ENCODE results near the gene FAM131A.

The FAM131A gene

GRCh38 chr3:184352149-184352785 is 14.9 kb downstream of the FAM131A start:
- H3K4me3 ChIP-seq (ENCODE audit: low read depth, low read length), result no peak overlapping the region
- no peak for DNase-seq
- no peaks in the 10 kb centered on the region for H3K4me1 ChIP-seq
- no peaks in the 10 kb centered on the region for H3K9me3 ChIP-seq
- TF ChIP-seq CTCF (IDR thresholded peaks at IDR 0.05; ENCODE audit: low read depth, low read length), result no peak
- H3K36me3 ChIP-seq, result no peaks in the 10 kb centered on the region
- no peaks in the 10 kb centered on the region for H3K27me3 ChIP-seq

GRCh38 chr3:184352897-184353545 is 15.6 kb downstream of the FAM131A start:
- Histone ChIP-seq H3K4me3 (ENCODE audit: low read depth, low read length) (no peak overlapping the region), H3K27me3 (no peaks in the 10 kb centered on the region), H3K9me3 (no peaks in the 10 kb centered on the region), H3K36me3 (no peaks in the 10 kb centered on the region), H3K4me1 (no peaks in the 10 kb centered on the region)
- no peak for TF ChIP-seq CTCF (IDR thresholded peaks at IDR 0.05; ENCODE audit: low read depth, low read length)
- DNase-seq, result no peak

GRCh38 chr3:184353546-184353941 is 16.1 kb downstream of the FAM131A start:
- Histone ChIP-seq H3K36me3 (no peaks in the 10 kb centered on the region), H3K27me3 (no peaks in the 10 kb centered on the region), H3K4me3 (ENCODE audit: low read depth, low read length) (no peak overlapping the region), H3K9me3 (no peaks in the 10 kb centered on the region), H3K4me1 (no peaks in the 10 kb centered on the region)
- TF ChIP-seq CTCF (IDR thresholded peaks at IDR 0.05; ENCODE audit: low read depth, low read length), result no peak
- no peak for DNase-seq

- Histone ChIP-seq H3K36me3 (no peaks in the 10 kb centered on the region), H3K27me3 (no peaks in the 10 kb centered on the region), H3K4me1 (no peaks in the 10 kb centered on the region), H3K9me3 (no peaks in the 10 kb centered on the region), H3K4me3 (ENCODE audit: low read depth, low read length) (no peak overlapping the region)
- TF ChIP-seq CTCF (IDR thresholded peaks at IDR 0.05; ENCODE audit: low read depth, low read length), result peak; percentile 79
- DNase-seq, result peak; percentile 82
Measured at GRCh38 chr3:184354121-184354728, 16.8 kb downstream of the FAM131A start.

- no peak for DNase-seq
- TF ChIP-seq CTCF (IDR thresholded peaks at IDR 0.05; ENCODE audit: low read depth, low read length), result no peak
Measured at GRCh38 chr3:184354754-184355153, 17.4 kb downstream of the FAM131A start.

More at GRCh38 chr3:184354754-184355153, 17.4 kb downstream of the FAM131A start:
- Histone ChIP-seq H3K27me3 (no peaks in the 10 kb centered on the region), H3K4me1 (no peaks in the 10 kb centered on the region), H3K4me3 (ENCODE audit: low read depth, low read length) (no peak overlapping the region), H3K9me3 (no peaks in the 10 kb centered on the region), H3K36me3 (no peaks in the 10 kb centered on the region)

All from BE2C (cell line).